Hepatocyte (in vitro differentiated cells): ENCODE measurements around the gene SH3GL3.

Experiments
- CTCF ChIP-seq: fragments of 200-600 bp; sonication (generic); IDR thresholded peaks from 2 replicates; pipeline ENCODE4 v1.5.1; 2016; ENCODE audit warnings: antibody characterized with exemption, mild to moderate bottlenecking; ENCODE audit not compliant: poor library complexity
- EZH2 ChIP-seq: fragments of 200-600 bp; sonication (generic); IDR thresholded peaks from 2 replicates; pipeline ENCODE4 v1.6.1; 2016; ENCODE audit warnings: antibody characterized with exemption, mild to moderate bottlenecking, borderline replicate concordance
- EZH2phosphoT487 ChIP-seq: fragments of 200-600 bp; sonication (generic); IDR thresholded peaks from one replicate; pipeline ENCODE4 v1.6.1; 2018; ENCODE audit warnings: antibody characterized with exemption, mild to moderate bottlenecking, low read depth, moderate library complexity; ENCODE audit not compliant: unreplicated experiment, severe bottlenecking

- TF ChIP-seq CTCF (no peak), EZH2 (no peak), EZH2phosphoT487 (no peak)
Observed at GRCh38 chr15:83514584-83514983, 67.4 kb downstream of the SH3GL3 start.
